ENCODE measurements around the gene TLL2.
A peak's percentile ranks its signal among the peaks of the same experiment; 100 is the strongest.

The TLL2 gene

GRCh38 chr10:96505150-96506136, 8.3 kb downstream of the TLL2 start:
- DNase-seq: no peak

GRCh38 chr10:96502561-96503282, 11.0 kb downstream of the TLL2 start:
- no peak for DNase-seq

- DNase-seq: no peak
These were observed 11.7 kb downstream of the TLL2 start for GRCh38 chr10:96501985-96502384.

GRCh38 chr10:96500519-96500918, 13.2 kb downstream of the TLL2 start:
- DNase-seq: no peak

GRCh38 chr10:96500050-96500449, 13.7 kb downstream of the TLL2 start:
- no peak for DNase-seq

GRCh38 chr10:96497391-96497790, 16.3 kb downstream of the TLL2 start:
- no peak for DNase-seq

GRCh38 chr10:96496281-96496925, 17.3 kb downstream of the TLL2 start:
- DNase-seq: no peak

GRCh38 chr10:96495544-96495943, 18.2 kb downstream of the TLL2 start:
- no peak for DNase-seq

- DNase-seq: no peak
These were observed 19.0 kb downstream of the TLL2 start for GRCh38 chr10:96494694-96495093.

- DNase-seq: no peak
These were observed 19.7 kb downstream of the TLL2 start for GRCh38 chr10:96493871-96494525.

- DNase-seq: no peak
These were observed 20.5 kb downstream of the TLL2 start for GRCh38 chr10:96493254-96493653.

- DNase-seq: no peak
These were observed 22.4 kb downstream of the TLL2 start for GRCh38 chr10:96491303-96491702.

- no peak for DNase-seq
These were observed 25.4 kb downstream of the TLL2 start for GRCh38 chr10:96488161-96488935.

- no peak for DNase-seq
These were observed 30.7 kb downstream of the TLL2 start for GRCh38 chr10:96482815-96483588.

GRCh38 chr10:96478355-96478754, 35.4 kb downstream of the TLL2 start:
- no peak for DNase-seq

- DNase-seq: no peak
These were observed 39.9 kb downstream of the TLL2 start for GRCh38 chr10:96473866-96474265.

- DNase-seq: peak; percentile 15
These were observed 43.5 kb downstream of the TLL2 start for GRCh38 chr10:96470116-96470743.

GRCh38 chr10:96468845-96469244, 44.9 kb downstream of the TLL2 start:
- no peak for DNase-seq

- no peak for DNase-seq
These were observed 48.1 kb downstream of the TLL2 start for GRCh38 chr10:96465599-96465998.

GRCh38 chr10:96463562-96463961, 50.2 kb downstream of the TLL2 start:
- no peak for DNase-seq
